GM12878 (cell line): ENCODE measurements around the gene RILPL2. TPM values are rescaled to one million over a fixed set of nuclear protein-coding genes. Genes with fewer than 3 reads are reported as not detected.

Experiments used
- MXI1 ChIP-seq: fragments of 150-350 bp; IDR thresholded peaks from 2 replicates; pipeline ENCODE4 v1.6.1; 2011; ENCODE audit warnings: low read depth, mild to moderate bottlenecking, inconsistent platforms, low read length, improper control_type of control experiment
- NRF1 ChIP-seq: conservative IDR thresholded peaks from 2 replicates; pipeline ENCODE4 v1.6.1; 2011; ENCODE audit warnings: mild to moderate bottlenecking, low read depth, low read length, improper control_type of control experiment
- PML ChIP-seq: IDR thresholded peaks from 2 replicates; pipeline ENCODE4 v1.6.1; 2012; ENCODE audit warnings: low read length, inconsistent platforms
- USF1 ChIP-seq: IDR thresholded peaks from 2 replicates; pipeline ENCODE4 v1.6.1; 2011; ENCODE audit warnings: borderline replicate concordance, low read depth, mild to moderate bottlenecking, moderate library complexity, mixed read lengths, low read length; ENCODE audit not compliant: insufficient read depth; ENCODE audit errors: extremely low read length
- WRNIP1 ChIP-seq: IDR thresholded peaks from 2 replicates; pipeline ENCODE4 v1.6.1; 2011; ENCODE audit warnings: low read depth, low read length, improper control_type of control experiment, borderline replicate concordance
- ZBTB11 ChIP-seq: fragments of 450-650 bp; formaldehyde crosslinking; IDR thresholded peaks from 2 replicates; pipeline ENCODE4 v1.5.0; 2022; ENCODE audit warnings: mild to moderate bottlenecking, missing genetic modification characterization
- ZSCAN29 ChIP-seq: fragments of 450-650 bp; IDR thresholded peaks from 2 replicates; pipeline ENCODE4 v1.6.1; 2017; ENCODE audit warnings: mild to moderate bottlenecking, moderate library complexity
- polyA plus RNA-seq, 11 experiments: library from polyadenylated mRNA; depleted of rRNA in 4 of 11; unstranded in 6 of 11; stranded (reverse) in 5 of 11; fragments of >200 nt; fragmentation: Nextera tagmentation in 4 of 11; fragmentation: Illumina TruSeq in 1 of 11; extraction: Ambion mirVana in 4 of 11; extraction: Trizol in 1 of 11; gene quantifications; 1 replicate in 1 of 11; 2 replicates in 10 of 11; pipeline versions ENCODE4 v1.2.1 to v1.2.3, GENCODE V29; 2011 to 2016; ENCODE audit warnings: inconsistent platforms in 2 of 11, missing spikeins in 2 of 11, low read depth in 1 of 11
- total RNA-seq, 4 experiments: library from RNA; depleted of rRNA in 3 of 4; stranded (reverse); fragments of >200 nt in 3 of 4; fragmentation: Illumina TruSeq in 1 of 4; extraction: Trizol in 1 of 4; gene quantifications; 2 replicates each; pipeline versions ENCODE4 v1.2.1 to v1.2.3, GENCODE V29; 2013 to 2021

The RILPL2 gene
- total and polyA plus RNA-seq, 10 of the 15 experiments (the other 5 are each of a cell fraction or from before 2014, with no cell fraction given), result 3.5 to 38.5 (median 19.7) TPM

- TF ChIP-seq ZSCAN29, result no peak
- no peak for TF ChIP-seq WRNIP1
- no peak for TF ChIP-seq NRF1
- TF ChIP-seq ZBTB11 (CRISPR knock-in tag), result no peak
- TF ChIP-seq USF1, result no peak
- no peak for TF ChIP-seq PML
- no peak for TF ChIP-seq MXI1
Observed at GRCh38 chr12:123471374-123472068, 35.0 kb upstream of the RILPL2 start (continued).
